Measurements from ENCODE around the gene FGFRL1.

Gene FGFRL1

DNA sequence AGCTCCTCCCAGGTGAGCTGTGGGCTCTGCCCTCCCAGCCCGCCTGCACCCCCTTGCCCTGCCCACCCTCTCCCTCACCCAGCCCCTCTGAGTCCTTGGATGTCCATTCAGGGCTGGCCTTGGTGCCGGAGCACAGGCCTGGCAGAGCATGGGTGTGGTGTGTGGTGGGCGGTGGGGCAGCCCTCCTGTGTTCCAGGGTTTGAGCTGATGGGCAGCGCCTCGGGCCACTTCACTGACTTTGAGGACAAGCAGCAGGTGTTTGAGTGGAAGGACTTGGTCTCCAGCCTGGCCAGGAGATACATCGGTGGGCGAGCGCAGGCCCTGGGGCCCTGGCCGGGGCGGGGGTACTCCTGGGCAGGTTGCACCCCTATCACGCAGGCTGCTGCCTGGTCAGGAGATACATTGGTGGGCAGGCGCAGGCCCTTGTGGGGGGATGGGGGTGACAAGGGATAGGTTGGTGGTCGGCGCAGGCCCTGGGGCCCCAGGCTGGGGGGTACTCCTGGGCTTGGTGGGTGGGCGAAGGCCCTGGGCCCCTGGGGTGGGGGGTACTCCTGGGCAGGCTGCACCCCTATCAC lies 10.7 kb upstream of the FGFRL1 start:
- Histone ChIP-seq H2AFZ (ENCODE audit: low read depth, low read length) (no peak overlapping the region), H3K9me3 (ENCODE audit: insufficient read depth, low read length, severe bottlenecking) (no peaks in the 10 kb centered on the region), H3K36me3 (ENCODE audit: insufficient read depth, low read length) (no peaks in the 10 kb centered on the region), H3K4me3 (ENCODE audit: low read depth in 1 of 2, low read length in 2 of 2) (no peak overlapping the region), H4K20me1 (ENCODE audit: insufficient read depth, low read length) (peaks cover 9% of the 10 kb centered on the region; the same call in 1 of the 2 replicates), H3K27ac (ENCODE audit: low read length) (no peak overlapping the region), H3K4me1 (ENCODE audit: insufficient read depth, low read length) (no peaks in the 10 kb centered on the region), H3K4me2 (ENCODE audit: insufficient read depth, low read length) (no peak overlapping the region), H3K9ac (ENCODE audit: low read depth, low read length) (no peak overlapping the region), H3K79me2 (ENCODE audit: insufficient read depth, low read length) (no peaks in the 10 kb centered on the region), H3K27me3 (ENCODE audit: insufficient read depth, low read length, poor library complexity) (no peaks in the 10 kb centered on the region)
- no peak for DNase-seq
- ATAC-seq (ENCODE audit: insufficient read depth, low read depth): no peak
- TF ChIP-seq, protein P1, sequence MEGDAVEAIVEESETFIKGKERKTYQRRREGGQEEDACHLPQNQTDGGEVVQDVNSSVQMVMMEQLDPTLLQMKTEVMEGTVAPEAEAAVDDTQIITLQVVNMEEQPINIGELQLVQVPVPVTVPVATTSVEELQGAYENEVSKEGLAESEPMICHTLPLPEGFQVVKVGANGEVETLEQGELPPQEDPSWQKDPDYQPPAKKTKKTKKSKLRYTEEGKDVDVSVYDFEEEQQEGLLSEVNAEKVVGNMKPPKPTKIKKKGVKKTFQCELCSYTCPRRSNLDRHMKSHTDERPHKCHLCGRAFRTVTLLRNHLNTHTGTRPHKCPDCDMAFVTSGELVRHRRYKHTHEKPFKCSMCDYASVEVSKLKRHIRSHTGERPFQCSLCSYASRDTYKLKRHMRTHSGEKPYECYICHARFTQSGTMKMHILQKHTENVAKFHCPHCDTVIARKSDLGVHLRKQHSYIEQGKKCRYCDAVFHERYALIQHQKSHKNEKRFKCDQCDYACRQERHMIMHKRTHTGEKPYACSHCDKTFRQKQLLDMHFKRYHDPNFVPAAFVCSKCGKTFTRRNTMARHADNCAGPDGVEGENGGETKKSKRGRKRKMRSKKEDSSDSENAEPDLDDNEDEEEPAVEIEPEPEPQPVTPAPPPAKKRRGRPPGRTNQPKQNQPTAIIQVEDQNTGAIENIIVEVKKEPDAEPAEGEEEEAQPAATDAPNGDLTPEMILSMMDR (IDR thresholded peaks at IDR 0.05; ENCODE audit: borderline replicate concordance, extremely low read depth, low read length, poor library complexity, severe bottlenecking): no peak
- no peak for TF ChIP-seq EZH2 (IDR thresholded peaks at IDR 0.05; ENCODE audit: borderline replicate concordance, low read depth, low read length, severe bottlenecking)

DNA sequence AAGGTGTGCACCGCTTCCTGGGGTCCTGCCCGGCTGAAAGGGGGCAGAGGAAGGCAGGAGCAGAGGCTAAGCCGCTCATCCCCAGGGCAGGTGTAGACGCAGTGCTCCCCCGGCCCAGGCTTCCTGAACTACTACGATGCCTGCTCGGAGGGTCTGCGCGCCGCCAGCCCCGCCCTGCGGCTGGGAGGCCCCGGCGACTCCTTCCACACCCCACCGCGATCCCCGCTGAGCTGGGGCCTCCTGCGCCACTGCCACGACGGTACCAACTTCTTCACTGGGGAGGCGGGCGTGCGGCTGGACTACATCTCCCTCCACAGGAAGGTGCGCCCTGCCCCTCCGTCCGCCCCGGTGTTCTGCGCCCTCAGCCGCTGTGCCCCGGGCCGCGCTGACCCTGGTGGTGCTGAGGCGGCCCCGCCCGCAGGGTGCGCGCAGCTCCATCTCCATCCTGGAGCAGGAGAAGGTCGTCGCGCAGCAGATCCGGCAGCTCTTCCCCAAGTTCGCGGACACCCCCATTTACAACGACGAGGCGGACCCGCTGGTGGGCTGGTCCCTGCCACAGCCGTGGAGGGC lies 9.8 kb upstream of the FGFRL1 start:
- Histone ChIP-seq H3K9ac (ENCODE audit: low read depth, low read length) (no peak overlapping the region), H3K79me2 (ENCODE audit: insufficient read depth, low read length) (no peaks in the 10 kb centered on the region), H3K4me2 (ENCODE audit: insufficient read depth, low read length) (no peak overlapping the region), H3K4me3 (ENCODE audit: low read depth in 1 of 2, low read length in 2 of 2) (no peak overlapping the region), H3K36me3 (ENCODE audit: insufficient read depth, low read length) (no peaks in the 10 kb centered on the region), H2AFZ (ENCODE audit: low read depth, low read length) (no peak overlapping the region), H3K4me1 (ENCODE audit: insufficient read depth, low read length) (no peaks in the 10 kb centered on the region), H3K9me3 (ENCODE audit: insufficient read depth, low read length, severe bottlenecking) (no peaks in the 10 kb centered on the region), H4K20me1 (ENCODE audit: insufficient read depth, low read length) (peaks cover 3% of the 10 kb centered on the region; the same call in 1 of the 2 replicates), H3K27ac (ENCODE audit: low read length) (no peak overlapping the region), H3K27me3 (ENCODE audit: insufficient read depth, low read length, poor library complexity) (no peaks in the 10 kb centered on the region)
- DNase-seq (no peak), ATAC-seq (ENCODE audit: insufficient read depth, low read depth) (no peak)
- TF ChIP-seq EZH2 (IDR thresholded peaks at IDR 0.05; ENCODE audit: borderline replicate concordance, low read depth, low read length, severe bottlenecking): no peak
- TF ChIP-seq, protein P1 (IDR thresholded peaks at IDR 0.05; ENCODE audit: borderline replicate concordance, extremely low read depth, low read length, poor library complexity, severe bottlenecking): no peak

DNA sequence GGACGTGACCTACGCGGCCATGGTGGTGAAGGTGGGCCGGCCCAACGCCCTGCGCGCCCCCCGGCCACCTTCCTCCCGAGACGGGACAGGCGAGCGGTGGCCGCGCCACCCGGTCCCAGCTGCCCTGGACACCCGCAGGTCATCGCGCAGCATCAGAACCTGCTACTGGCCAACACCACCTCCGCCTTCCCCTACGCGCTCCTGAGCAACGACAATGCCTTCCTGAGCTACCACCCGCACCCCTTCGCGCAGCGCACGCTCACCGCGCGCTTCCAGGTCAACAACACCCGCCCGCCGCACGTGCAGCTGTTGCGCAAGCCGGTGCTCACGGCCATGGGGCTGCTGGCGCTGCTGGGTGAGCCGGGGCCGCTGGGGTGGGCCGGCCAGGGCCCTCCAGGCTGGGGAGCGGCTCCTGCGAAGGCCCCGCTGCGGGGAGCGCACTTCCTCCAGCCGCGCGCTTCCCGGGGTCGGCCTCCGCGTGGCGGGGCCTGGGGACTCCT lies 9.2 kb upstream of the FGFRL1 start:
- ATAC-seq (ENCODE audit: insufficient read depth, low read depth): no peak
- H3K27me3 ChIP-seq (ENCODE audit: insufficient read depth, low read length, poor library complexity): no peaks in the 10 kb centered on the region
- peaks cover 3% of the 10 kb centered on the region; the same call in 1 of the 2 replicates for H4K20me1 ChIP-seq (ENCODE audit: insufficient read depth, low read length)

More for the DNA sequence above, 9.2 kb upstream of the FGFRL1 start:
- H3K4me1 ChIP-seq (ENCODE audit: insufficient read depth, low read length): no peaks in the 10 kb centered on the region
- no peak overlapping the region for H3K9ac ChIP-seq (ENCODE audit: low read depth, low read length)
- no peaks in the 10 kb centered on the region for H3K9me3 ChIP-seq (ENCODE audit: insufficient read depth, low read length, severe bottlenecking)
- no peak for DNase-seq
- TF ChIP-seq EZH2 (IDR thresholded peaks at IDR 0.05; ENCODE audit: borderline replicate concordance, low read depth, low read length, severe bottlenecking): no peak
- TF ChIP-seq, protein P1 (IDR thresholded peaks at IDR 0.05; ENCODE audit: borderline replicate concordance, extremely low read depth, low read length, poor library complexity, severe bottlenecking): no peak
- H3K79me2 ChIP-seq (ENCODE audit: insufficient read depth, low read length): no peaks in the 10 kb centered on the region
- no peak overlapping the region for H3K4me3 ChIP-seq (ENCODE audit: low read depth in 1 of 2, low read length in 2 of 2)
- H2AFZ ChIP-seq (ENCODE audit: low read depth, low read length): no peak overlapping the region
- no peak overlapping the region for H3K27ac ChIP-seq (ENCODE audit: low read length)
- no peaks in the 10 kb centered on the region for H3K36me3 ChIP-seq (ENCODE audit: insufficient read depth, low read length)
- H3K4me2 ChIP-seq (ENCODE audit: insufficient read depth, low read length): no peak overlapping the region

All from DND-41 (cell line).